IPS-NIHi7 (cell line): ENCODE data around the gene C22orf39.

Source experiments
- DNase-seq: peaks from one replicate; pipeline ENCODE4 v3.0.0; 2012; ENCODE audit warnings: mixed read lengths; ENCODE audit errors: extremely low spot score

Gene C22orf39

GRCh38 chr22:19477321-19478044, 30.0 kb upstream of the C22orf39 start:
- no peak for DNase-seq

- DNase-seq, result no peak
Observed at GRCh38 chr22:19476023-19476422, 28.5 kb upstream of the C22orf39 start.

GRCh38 chr22:19473578-19473977, 26.1 kb upstream of the C22orf39 start:
- no peak for DNase-seq

GRCh38 chr22:19472233-19472632, 24.7 kb upstream of the C22orf39 start:
- no peak for DNase-seq

GRCh38 chr22:19471572-19471971, 24.1 kb upstream of the C22orf39 start:
- DNase-seq, result no peak

- no peak for DNase-seq
Observed at GRCh38 chr22:19470010-19470409, 22.5 kb upstream of the C22orf39 start.

GRCh38 chr22:19469421-19469820, 21.9 kb upstream of the C22orf39 start:
- DNase-seq, result no peak

- DNase-seq, result no peak
Observed at GRCh38 chr22:19467912-19468311, 20.4 kb upstream of the C22orf39 start.

GRCh38 chr22:19466848-19467752, 19.6 kb upstream of the C22orf39 start:
- DNase-seq, result no peak

GRCh38 chr22:19466126-19466716, 18.7 kb upstream of the C22orf39 start:
- no peak for DNase-seq

GRCh38 chr22:19464975-19465374, 17.5 kb upstream of the C22orf39 start:
- DNase-seq, result no peak

GRCh38 chr22:19464546-19464945, 17.0 kb upstream of the C22orf39 start:
- DNase-seq, result no peak

- DNase-seq, result no peak
Observed at GRCh38 chr22:19463491-19464469, 16.3 kb upstream of the C22orf39 start.

- no peak for DNase-seq
Observed at GRCh38 chr22:19463008-19463407, 15.5 kb upstream of the C22orf39 start.

- no peak for DNase-seq
Observed at GRCh38 chr22:19461506-19461905, 14.0 kb upstream of the C22orf39 start.

GRCh38 chr22:19460036-19460435, 12.5 kb upstream of the C22orf39 start:
- DNase-seq, result no peak

- DNase-seq, result no peak
Observed at GRCh38 chr22:19457828-19458428, 10.4 kb upstream of the C22orf39 start.

- no peak for DNase-seq
Observed at GRCh38 chr22:19456541-19456940, 9.0 kb upstream of the C22orf39 start.

GRCh38 chr22:19455585-19456370, 8.3 kb upstream of the C22orf39 start:
- no peak for DNase-seq

- no peak for DNase-seq
Observed at GRCh38 chr22:19455033-19455432, 7.5 kb upstream of the C22orf39 start.
